Muscle layer of duodenum (tissue), 2 donors: ENCODE measurements around the gene B3GAT1.

ENCODE experiments used
- H3K27ac ChIP-seq: one replicate; pipeline ENCODE4 v1.7.0; 2013; ENCODE audit warnings: mild to moderate bottlenecking, low read length
- H3K27me3 ChIP-seq: one replicate; pipeline ENCODE4 v1.7.0; 2013; ENCODE audit warnings: low read depth, mild to moderate bottlenecking, control low read depth, low read length
- H3K36me3 ChIP-seq, 2 donors: one replicate each; pipeline ENCODE4 v1.7.0; 2013; ENCODE audit warnings: low read length in 2 of 2, control low read depth in 1 of 2, mild to moderate bottlenecking in 1 of 2; ENCODE audit not compliant: insufficient read depth in 2 of 2, control insufficient read depth in 1 of 2
- H3K4me1 ChIP-seq, 2 donors: one replicate each; pipeline ENCODE4 v1.7.0; 2013; ENCODE audit warnings: low read length in 2 of 2, mild to moderate bottlenecking in 2 of 2, control low read depth in 1 of 2, moderate library complexity in 1 of 2; ENCODE audit not compliant: insufficient read depth in 2 of 2, control insufficient read depth in 1 of 2
- H3K4me3 ChIP-seq, 2 donors: one replicate each; pipeline ENCODE4 v1.7.0; 2013; ENCODE audit warnings: low read length in 2 of 2, low read depth in 1 of 2, mild to moderate bottlenecking in 1 of 2
- H3K9me3 ChIP-seq, 2 donors: one replicate each; pipeline ENCODE4 v1.7.0; 2013; ENCODE audit warnings: low read length in 2 of 2, control low read depth in 1 of 2, mild to moderate bottlenecking in 1 of 2; ENCODE audit not compliant: control insufficient read depth in 1 of 2
- donor health status: healthy.

B3GAT1 gene

DNA sequence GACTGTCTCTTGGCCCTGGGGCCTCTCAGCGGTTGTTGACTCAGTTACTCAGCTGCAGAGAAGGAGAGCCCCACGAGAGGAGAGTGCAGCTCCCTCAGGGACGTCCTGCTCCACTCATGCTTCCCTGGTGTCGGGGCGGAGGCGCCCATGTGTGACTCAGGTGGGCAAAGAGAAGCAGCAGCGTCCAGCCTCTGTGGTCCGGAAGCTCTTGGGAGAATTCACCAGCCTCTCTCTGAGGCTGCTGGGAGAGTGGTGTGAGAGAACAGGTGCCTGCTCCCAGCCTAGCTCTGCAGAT, 54.5 kb downstream of the B3GAT1 start:
- Histone ChIP-seq H3K27ac (no peak overlapping the region), H3K4me3 (no peak overlapping the region), H3K27me3 (no peaks in the 10 kb centered on the region), H3K9me3 (no peaks in the 10 kb centered on the region), H3K36me3 (no peaks in the 10 kb centered on the region), H3K4me1 (no peaks in the 10 kb centered on the region)

DNA sequence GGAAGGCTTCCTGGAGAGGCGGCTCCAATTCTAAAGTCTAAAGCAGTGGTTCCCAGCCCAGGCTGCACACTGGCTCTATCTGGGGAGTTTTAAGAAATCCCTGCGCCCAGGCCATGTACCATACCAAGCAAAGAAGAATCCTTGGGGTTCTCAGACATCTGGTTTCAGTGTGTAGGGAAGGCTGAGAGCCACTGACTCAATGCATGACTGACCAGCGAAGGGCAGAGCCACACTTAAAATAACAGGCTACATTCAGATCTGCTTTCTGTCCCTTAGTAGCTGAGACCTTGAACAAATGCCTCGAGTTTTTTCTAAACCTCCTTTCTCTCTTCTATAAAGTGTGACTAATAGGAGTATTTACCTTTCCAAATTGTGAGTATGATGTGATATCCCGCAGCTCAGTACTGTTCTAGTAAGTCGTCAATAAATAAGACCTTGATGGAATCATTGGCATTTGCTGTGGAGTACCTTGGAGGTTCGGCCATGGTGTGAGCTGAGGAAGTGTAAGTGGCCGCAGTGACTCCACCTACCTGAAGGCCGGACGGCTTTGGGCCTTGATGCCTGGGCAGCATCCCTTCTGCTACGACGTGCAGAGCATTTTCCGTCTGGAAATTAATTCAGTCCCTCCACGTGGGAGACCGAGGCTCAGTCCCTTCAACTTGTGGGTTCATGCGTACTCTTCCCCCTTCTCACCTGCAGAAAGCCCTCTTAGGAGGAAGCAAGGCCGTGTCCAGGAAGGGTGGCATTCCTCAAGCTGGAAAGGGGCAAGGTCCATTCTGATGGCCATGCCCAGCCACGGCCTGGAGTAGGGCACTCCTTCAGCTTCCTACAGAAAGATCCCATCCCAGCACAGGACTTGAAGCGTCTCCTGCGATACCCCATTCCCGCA, 55.1 kb downstream of the B3GAT1 start:
- H3K4me1 ChIP-seq: no peaks in the 10 kb centered on the region
- H3K9me3 ChIP-seq: no peaks in the 10 kb centered on the region
- no peak overlapping the region for H3K27ac ChIP-seq
- H3K4me3 ChIP-seq: no peak overlapping the region
- H3K36me3 ChIP-seq: no peaks in the 10 kb centered on the region
- no peaks in the 10 kb centered on the region for H3K27me3 ChIP-seq

DNA sequence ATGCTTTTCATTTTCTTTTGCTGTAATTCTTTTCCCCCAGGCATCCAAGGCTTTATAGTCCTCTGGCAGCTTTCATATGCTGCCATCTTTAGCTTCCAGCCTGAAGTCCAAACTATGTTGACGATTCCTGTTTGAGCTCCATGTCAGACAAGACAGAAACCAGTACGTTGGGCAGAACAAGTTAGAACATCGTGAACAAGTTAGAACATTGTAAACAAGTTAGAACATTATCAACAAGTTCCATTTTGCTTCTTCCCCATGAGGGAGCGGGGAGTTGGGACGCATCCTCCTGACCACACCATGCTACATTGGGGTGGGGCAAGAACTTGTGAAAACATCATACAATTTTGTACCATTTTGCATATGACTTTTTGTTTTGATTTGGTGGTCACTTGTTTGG, 56.4 kb downstream of the B3GAT1 start:
- H3K4me3 ChIP-seq: no peak overlapping the region
- H3K9me3 ChIP-seq: no peaks in the 10 kb centered on the region
- H3K4me1 ChIP-seq: no peaks in the 10 kb centered on the region
- H3K36me3 ChIP-seq: no peaks in the 10 kb centered on the region
- no peak overlapping the region for H3K27ac ChIP-seq
- no peaks in the 10 kb centered on the region for H3K27me3 ChIP-seq

DNA sequence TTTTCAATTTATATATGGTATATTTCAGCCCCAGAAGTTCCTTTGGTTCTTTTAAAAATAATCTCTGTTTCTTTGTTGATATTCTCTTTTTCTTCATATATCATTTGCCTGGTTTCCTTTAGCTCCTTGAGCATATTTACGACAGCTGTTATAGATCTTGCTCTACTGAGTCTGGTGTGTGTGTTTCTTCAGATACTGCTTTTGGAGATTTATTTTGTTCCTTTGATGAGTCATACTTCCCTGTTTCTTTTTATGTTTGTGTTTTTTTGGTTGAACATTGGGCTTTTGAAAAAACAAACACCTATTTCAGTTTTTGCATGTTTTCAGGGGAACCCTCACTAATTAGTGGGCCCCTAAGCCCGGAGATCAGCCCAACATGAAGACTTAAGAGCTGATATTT, 56.9 kb downstream of the B3GAT1 start:
- Histone ChIP-seq H3K9me3 (no peaks in the 10 kb centered on the region), H3K4me1 (no peaks in the 10 kb centered on the region), H3K4me3 (no peak overlapping the region), H3K36me3 (no peaks in the 10 kb centered on the region), H3K27me3 (no peaks in the 10 kb centered on the region), H3K27ac (no peak overlapping the region)

DNA sequence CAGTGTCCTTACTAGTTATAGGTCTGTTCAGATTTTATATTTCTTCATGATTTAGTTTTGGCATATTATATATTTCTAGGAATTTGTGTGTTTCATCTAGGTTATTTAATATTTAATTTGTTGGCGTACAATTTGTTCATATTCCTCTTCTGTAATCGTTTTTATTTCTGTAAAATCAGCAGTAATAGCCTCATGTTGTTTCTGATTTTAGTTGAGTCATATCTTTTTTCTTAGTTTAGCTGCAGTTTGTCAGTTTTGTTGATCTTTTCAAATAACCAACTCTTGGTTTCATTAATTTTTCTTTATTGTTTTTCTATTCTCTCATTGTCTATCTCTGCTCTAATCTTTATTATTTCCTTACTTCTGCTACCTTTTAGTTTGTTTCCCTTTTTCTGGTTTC, 59.9 kb downstream of the B3GAT1 start:
- no peaks in the 10 kb centered on the region for H3K4me1 ChIP-seq
- no peak overlapping the region for H3K4me3 ChIP-seq
- no peak overlapping the region for H3K27ac ChIP-seq
- H3K36me3 ChIP-seq: no peaks in the 10 kb centered on the region
- H3K27me3 ChIP-seq: no peaks in the 10 kb centered on the region
- no peaks in the 10 kb centered on the region for H3K9me3 ChIP-seq

DNA sequence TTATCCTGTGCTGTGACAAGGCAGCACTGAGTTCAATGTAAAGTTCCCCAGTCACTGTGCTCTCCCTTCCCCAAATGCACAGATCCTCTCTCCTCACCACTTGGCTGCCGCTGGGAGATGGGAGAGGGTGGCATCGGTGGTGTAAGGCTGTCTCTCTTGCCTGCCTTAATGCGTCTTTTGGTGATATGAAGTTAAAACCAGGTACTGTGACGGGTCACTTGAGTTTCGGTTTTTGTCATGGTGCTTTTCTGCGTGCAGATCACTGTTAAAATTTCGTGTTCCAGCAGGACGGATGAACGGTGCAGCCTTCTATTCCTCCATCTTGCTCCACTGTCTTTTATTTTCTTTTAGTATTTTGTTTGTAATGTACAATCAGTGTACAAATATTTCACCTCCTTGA, 61.7 kb downstream of the B3GAT1 start:
- no peaks in the 10 kb centered on the region for H3K9me3 ChIP-seq
- no peaks in the 10 kb centered on the region for H3K4me1 ChIP-seq
- no peaks in the 10 kb centered on the region for H3K36me3 ChIP-seq
- H3K4me3 ChIP-seq: no peak overlapping the region
- H3K27me3 ChIP-seq: no peaks in the 10 kb centered on the region
- no peak overlapping the region for H3K27ac ChIP-seq

DNA sequence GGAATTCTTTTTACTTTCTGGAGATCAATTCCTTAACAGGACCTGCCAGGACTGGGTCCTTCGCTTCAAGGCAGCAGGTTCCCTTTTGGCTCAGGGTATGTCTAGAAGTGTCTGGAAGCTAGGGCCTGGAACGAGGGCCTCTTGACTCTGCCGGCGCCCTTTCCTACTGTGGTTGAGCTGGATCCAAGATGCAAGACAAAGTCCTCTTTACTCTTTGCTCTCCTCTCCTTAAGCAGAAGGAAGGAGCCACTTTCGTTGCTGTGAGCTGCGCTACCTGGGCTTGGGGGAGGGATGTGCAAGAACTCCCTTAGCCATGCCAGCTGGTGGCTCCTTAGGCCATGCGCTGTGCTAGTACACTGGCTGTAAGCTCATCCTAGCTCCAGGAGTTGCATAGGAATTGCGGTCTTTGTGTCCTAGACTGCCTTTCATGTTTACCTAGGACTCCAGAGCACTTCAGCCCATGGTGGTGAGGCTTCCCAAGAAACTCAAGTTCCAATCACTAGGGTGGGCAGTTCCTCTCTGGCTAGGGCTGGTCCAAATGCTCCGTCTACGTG, 62.2 kb downstream of the B3GAT1 start:
- Histone ChIP-seq H3K4me1 (no peaks in the 10 kb centered on the region), H3K9me3 (no peaks in the 10 kb centered on the region), H3K4me3 (no peak overlapping the region), H3K36me3 (no peaks in the 10 kb centered on the region), H3K27ac (no peak overlapping the region), H3K27me3 (no peaks in the 10 kb centered on the region)

DNA sequence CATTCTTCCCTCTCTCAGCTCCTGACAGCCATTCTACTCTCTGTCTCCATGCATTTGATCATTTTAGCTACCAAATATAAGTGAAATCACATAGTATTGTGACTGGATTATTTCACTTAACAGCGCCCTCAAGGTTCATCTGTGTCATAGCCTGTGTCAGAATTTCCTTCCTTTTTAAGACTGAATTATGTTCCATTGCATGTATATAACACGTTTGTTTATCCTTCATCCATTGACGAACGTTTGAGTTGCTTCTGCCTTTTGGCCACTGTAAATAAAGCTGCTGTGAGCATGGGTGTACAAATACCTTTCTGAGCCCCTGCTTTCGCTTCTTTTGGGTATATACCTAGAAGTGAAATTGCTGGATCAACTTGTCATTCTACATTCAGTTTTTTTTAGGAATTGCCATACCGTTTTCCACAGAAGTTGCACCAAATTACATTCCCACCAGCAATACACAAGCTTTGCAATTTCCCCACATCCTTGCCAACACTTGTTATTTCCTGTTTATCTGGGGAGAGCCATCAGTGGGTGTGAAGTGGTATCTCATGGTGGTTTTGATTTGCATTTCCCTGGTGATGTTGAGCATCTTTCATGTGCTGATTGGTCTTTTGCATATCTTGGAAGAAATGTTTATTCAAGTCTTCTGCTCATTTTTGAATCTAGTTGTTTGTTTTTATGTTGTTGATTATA, 62.8 kb downstream of the B3GAT1 start:
- Histone ChIP-seq H3K4me1 (no peaks in the 10 kb centered on the region), H3K27ac (no peak overlapping the region), H3K27me3 (no peaks in the 10 kb centered on the region), H3K9me3 (no peaks in the 10 kb centered on the region), H3K4me3 (no peak overlapping the region), H3K36me3 (no peaks in the 10 kb centered on the region)

DNA sequence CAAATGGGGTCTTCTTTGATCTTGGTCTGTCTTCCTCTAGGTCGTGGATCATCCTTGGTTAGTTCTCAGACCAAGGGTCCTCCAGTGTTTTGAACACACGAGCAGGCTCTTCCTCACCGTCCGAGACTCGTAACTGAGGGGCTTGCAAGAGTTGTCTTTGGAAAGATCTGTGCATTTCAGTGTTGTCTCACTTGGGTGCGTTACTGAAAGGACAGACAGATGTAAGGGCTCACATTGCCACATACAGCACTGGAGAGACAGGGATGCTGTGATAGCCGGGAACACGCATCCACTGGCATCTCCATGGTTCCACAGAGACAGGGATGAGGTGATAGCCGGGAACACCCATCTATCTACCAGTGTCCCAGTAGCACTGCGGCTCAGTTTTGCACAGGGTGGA, 64.6 kb downstream of the B3GAT1 start:
- Histone ChIP-seq H3K4me3 (no peak overlapping the region), H3K27ac (no peak overlapping the region), H3K36me3 (no peaks in the 10 kb centered on the region), H3K9me3 (no peaks in the 10 kb centered on the region), H3K27me3 (no peaks in the 10 kb centered on the region), H3K4me1 (no peaks in the 10 kb centered on the region)

DNA sequence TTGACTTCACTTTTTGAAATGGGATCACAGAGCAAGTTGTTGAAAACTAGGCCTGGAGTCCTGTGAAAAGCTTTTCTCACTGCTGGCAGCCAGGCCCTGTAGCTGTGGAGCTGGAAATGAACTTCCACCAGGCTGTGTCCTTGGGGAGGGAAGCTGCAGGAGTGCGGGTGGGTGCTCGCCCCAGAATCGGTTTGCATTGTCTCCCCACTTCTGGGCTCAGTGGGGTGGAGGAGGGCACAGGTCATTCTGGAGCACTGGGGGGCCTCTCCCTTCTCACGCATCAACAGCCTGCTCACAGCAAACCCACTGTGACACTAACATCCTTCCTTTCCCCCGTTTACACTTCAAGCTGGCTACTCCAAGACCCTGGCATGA, 65.1 kb downstream of the B3GAT1 start:
- no peaks in the 10 kb centered on the region for H3K36me3 ChIP-seq
- H3K9me3 ChIP-seq: no peaks in the 10 kb centered on the region
- H3K4me3 ChIP-seq: no peak overlapping the region

DNA sequence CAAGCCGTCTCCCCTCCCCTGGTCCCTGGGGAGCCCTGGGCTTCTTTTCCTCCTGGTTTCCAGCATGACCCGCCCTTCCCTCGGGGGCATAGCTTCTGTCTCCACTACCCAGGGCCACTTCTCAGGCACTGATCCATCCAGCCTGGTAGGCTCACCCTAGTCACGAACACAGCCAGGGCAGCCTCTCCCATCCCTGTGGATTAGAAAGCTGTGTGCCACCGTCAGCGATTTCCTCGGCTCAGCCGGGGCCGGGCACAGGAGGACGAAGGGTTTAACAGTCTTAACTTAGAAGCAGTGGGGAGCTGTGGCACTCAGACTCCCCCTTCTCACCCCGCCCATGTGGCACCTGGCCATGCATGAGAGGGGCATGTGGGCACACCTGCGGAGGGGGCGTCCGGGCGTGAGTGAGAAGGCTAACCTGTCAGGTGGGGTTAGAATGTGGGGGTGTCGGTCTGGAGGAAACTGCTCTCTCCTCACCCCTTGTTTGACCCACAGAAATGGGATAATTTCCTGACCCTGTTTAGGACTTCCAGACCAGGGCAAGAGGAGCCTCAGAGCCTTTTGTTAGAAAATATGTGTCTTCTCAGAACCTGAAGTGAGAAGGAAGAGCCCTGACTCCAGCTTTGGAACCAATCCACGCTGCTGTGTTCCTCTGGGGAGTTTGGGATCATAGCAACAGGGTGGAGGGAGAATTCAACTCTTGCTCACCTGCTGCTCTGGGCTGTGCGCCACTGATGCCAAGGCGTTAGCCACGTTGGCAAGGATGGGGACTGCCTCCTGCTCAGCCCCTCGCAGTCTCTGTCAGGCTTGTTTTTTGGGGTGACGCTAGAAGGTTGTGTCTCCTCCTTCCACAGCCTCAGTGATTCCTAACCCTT, 65.7 kb downstream of the B3GAT1 start:
- no peaks in the 10 kb centered on the region for H3K36me3 ChIP-seq
- H3K4me3 ChIP-seq: no peak overlapping the region

More for the DNA sequence above, 65.1 kb downstream of the B3GAT1 start:
- Histone ChIP-seq H3K27ac (no peak overlapping the region), H3K27me3 (no peaks in the 10 kb centered on the region), H3K4me1 (no peaks in the 10 kb centered on the region)

More for the DNA sequence above, 65.7 kb downstream of the B3GAT1 start:
- H3K4me1 ChIP-seq: no peaks in the 10 kb centered on the region
- no peaks in the 10 kb centered on the region for H3K27me3 ChIP-seq
- no peaks in the 10 kb centered on the region for H3K9me3 ChIP-seq
- H3K27ac ChIP-seq: no peak overlapping the region
